WTC11 (cell line): Measurements from ENCODE around the gene MOB2. TPM values are rescaled to one million over a fixed set of nuclear protein-coding genes. Genes with fewer than 3 reads are reported as not detected.

ENCODE experiments used
- ATAC-seq: fragments of 200-7000 bp; cut with Tn5 transposase; 2 replicates; pipeline ENCODE4 v1.10.0; 2021; ENCODE audit warnings: mild to moderate bottlenecking, moderate library complexity
- CTCF ChIA-PET: fragments of 300-600 bp; sonication (Branson Sonifier 250); formaldehyde crosslinking; loops from one replicate; lab custom pipeline; 2021; ENCODE audit warnings: antibody characterized with exemption; lab: Charles Lee
- POLR2A ChIA-PET: fragments of 350-600 bp; sonication (Branson Sonifier 250); formaldehyde crosslinking; loops from one replicate; lab custom pipeline; 2021; ENCODE audit warnings: antibody characterized with exemption; lab: Charles Lee
- DNase-seq: peaks from one replicate; pipeline ENCODE4 v3.0.0; 2021; ENCODE audit warnings: low spot score
- H3K27ac Mint-ChIP-seq: 2 replicates; pipeline ENCODE4 v1.8.0; 2021; ENCODE audit warnings: mixed read lengths
- H3K27me3 Mint-ChIP-seq: 2 replicates; pipeline ENCODE4 v1.8.0; 2021; ENCODE audit warnings: low read depth, mild to moderate bottlenecking, moderate library complexity, mixed read lengths
- H3K36me3 Mint-ChIP-seq: 2 replicates; pipeline ENCODE4 v1.8.0; 2021; ENCODE audit warnings: mixed read lengths
- H3K4me1 Mint-ChIP-seq: 2 replicates; pipeline ENCODE4 v1.8.0; 2022; ENCODE audit warnings: mixed read lengths
- H3K4me3 Mint-ChIP-seq: 2 replicates; pipeline ENCODE4 v1.8.0; 2021; ENCODE audit warnings: mild to moderate bottlenecking, moderate library complexity, mixed read lengths
- H3K9me3 Mint-ChIP-seq: 2 replicates; pipeline ENCODE4 v1.8.0; 2021; ENCODE audit warnings: mixed read lengths
- E2F4 ChIP-seq: sonication (generic); formaldehyde crosslinking; IDR thresholded peaks from 2 replicates; pipeline ENCODE4 v1.8.1; 2022; ENCODE audit warnings: low read depth, mild to moderate bottlenecking, moderate library complexity, missing genetic modification reagents, borderline replicate concordance
- E2F5 ChIP-seq: sonication (generic); formaldehyde crosslinking; IDR thresholded peaks from 2 replicates; pipeline ENCODE4 v1.8.1; 2022; ENCODE audit warnings: mild to moderate bottlenecking, moderate library complexity, missing genetic modification reagents
- FOXJ3 ChIP-seq: sonication (generic); formaldehyde crosslinking; IDR thresholded peaks from 2 replicates; pipeline ENCODE4 v1.9.0; 2021; ENCODE audit warnings: missing genetic modification reagents, mild to moderate bottlenecking, borderline replicate concordance
- GABPB1 ChIP-seq: sonication (generic); formaldehyde crosslinking; IDR thresholded peaks from 2 replicates; pipeline ENCODE4 v1.8.1; 2023; ENCODE audit warnings: mild to moderate bottlenecking, missing genetic modification reagents
- GTF2I ChIP-seq: fragments of 250-450 bp; sonication (Bioruptor Pico); conservative IDR thresholded peaks from 2 replicates; pipeline ENCODE4 v1.4.0; 2021; ENCODE audit warnings: mild to moderate bottlenecking
- HMGA2 ChIP-seq: fragments of 250-450 bp; sonication (Bioruptor Pico); IDR thresholded peaks from 2 replicates; pipeline ENCODE4 v1.4.0; 2021; ENCODE audit warnings: mild to moderate bottlenecking, moderate library complexity
- MXD4 ChIP-seq: fragments of 250-450 bp; sonication (Bioruptor Pico); IDR thresholded peaks from 2 replicates; pipeline ENCODE4 v1.8.0; 2021; ENCODE audit warnings: mild to moderate bottlenecking, moderate library complexity, borderline replicate concordance
- NFE2L1 ChIP-seq: sonication (generic); formaldehyde crosslinking; IDR thresholded peaks from 2 replicates; pipeline ENCODE4 v1.8.1; 2023; ENCODE audit warnings: missing genetic modification reagents
- SOX15 ChIP-seq: fragments of 250-450 bp; sonication (Bioruptor Pico); IDR thresholded peaks from 2 replicates; pipeline ENCODE4 v1.9.0; 2021; ENCODE audit warnings: mild to moderate bottlenecking
- USF2 ChIP-seq: sonication (generic); formaldehyde crosslinking; IDR thresholded peaks from 2 replicates; pipeline ENCODE4 v1.8.1; 2023; ENCODE audit warnings: mild to moderate bottlenecking, missing genetic modification reagents, moderate library complexity
- ZBTB21 ChIP-seq: sonication (generic); formaldehyde crosslinking; IDR thresholded peaks from 2 replicates; pipeline ENCODE4 v1.8.1; 2023; ENCODE audit warnings: mild to moderate bottlenecking, missing genetic modification reagents, borderline replicate concordance
- ZNF317 ChIP-seq: sonication (generic); formaldehyde crosslinking; IDR thresholded peaks from 2 replicates; pipeline ENCODE4 v1.8.1; 2023; ENCODE audit warnings: low read depth, mild to moderate bottlenecking, moderate library complexity, missing genetic modification reagents, borderline replicate concordance
- total RNA-seq: library from RNA; stranded (reverse); gene quantifications from 3 replicates; pipeline ENCODE4 v1.2.3, GENCODE V29; 2021
- TF ChIP-seq, protein P1 (sequence below): sonication (generic); formaldehyde crosslinking; IDR thresholded peaks from 2 replicates; pipeline ENCODE4 v1.8.0; 2022; ENCODE audit warnings: mild to moderate bottlenecking, missing genetic modification reagents
- TF ChIP-seq, protein P2 (sequence below): sonication (generic); formaldehyde crosslinking; IDR thresholded peaks from 2 replicates; pipeline ENCODE4 v1.8.1; 2023; ENCODE audit warnings: mild to moderate bottlenecking, moderate library complexity, missing genetic modification reagents
- TF ChIP-seq, protein P3 (sequence below): sonication (generic); formaldehyde crosslinking; IDR thresholded peaks from 2 replicates; pipeline ENCODE4 v1.8.1; 2022; ENCODE audit warnings: mild to moderate bottlenecking, missing genetic modification reagents, moderate library complexity, borderline replicate concordance
- TF ChIP-seq, protein P4 (sequence below): sonication (generic); formaldehyde crosslinking; IDR thresholded peaks from 2 replicates; pipeline ENCODE4 v1.8.1; 2022; ENCODE audit warnings: missing genetic modification reagents, borderline replicate concordance
- TF ChIP-seq, protein P5 (sequence below): sonication (generic); formaldehyde crosslinking; IDR thresholded peaks from 2 replicates; pipeline ENCODE4 v1.8.0; 2023; ENCODE audit warnings: mild to moderate bottlenecking, missing genetic modification reagents

Gene MOB2
- total RNA-seq, 1 experiment from 2014 or later, result 21.7 TPM

GRCh38 chr11:1488575-1489180 lies 2.1 kb upstream of the MOB2 start:
- POLR2A ChIA-PET, result no interaction called here
- ATAC-seq, result no peak
- no peak for DNase-seq
- H3K36me3 Mint-ChIP-seq, result no peaks in the 10 kb centered on the region
- no peaks in the 10 kb centered on the region for H3K9me3 Mint-ChIP-seq
- CTCF ChIA-PET, result interaction anchor here (1.1 kb wide), 1 partner anchor 17 kb away, joined by 4 read pairs; no protein-coding TSS in a partner anchor
- H3K27ac Mint-ChIP-seq, result no peak overlapping the region
- H3K27me3 Mint-ChIP-seq, result no peaks in the 10 kb centered on the region
- H3K4me3 Mint-ChIP-seq, result no peak overlapping the region
- H3K4me1 Mint-ChIP-seq, result 0 out of 2 replicates have a peak, but pooled peaks cover 2% of the 10 kb centered on the region
- TF ChIP-seq, protein P1, sequence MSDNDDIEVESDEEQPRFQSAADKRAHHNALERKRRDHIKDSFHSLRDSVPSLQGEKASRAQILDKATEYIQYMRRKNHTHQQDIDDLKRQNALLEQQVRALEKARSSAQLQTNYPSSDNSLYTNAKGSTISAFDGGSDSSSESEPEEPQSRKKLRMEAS (CRISPR knock-in tag), result no peak
- TF ChIP-seq ZBTB21 (CRISPR knock-in tag), result no peak
- TF ChIP-seq GTF2I (CRISPR knock-in tag), result no peak
- TF ChIP-seq MXD4 (CRISPR knock-in tag), result no peak
- TF ChIP-seq E2F4 (CRISPR knock-in tag), result no peak
- TF ChIP-seq ZNF317, result no peak
- TF ChIP-seq, protein P2, sequence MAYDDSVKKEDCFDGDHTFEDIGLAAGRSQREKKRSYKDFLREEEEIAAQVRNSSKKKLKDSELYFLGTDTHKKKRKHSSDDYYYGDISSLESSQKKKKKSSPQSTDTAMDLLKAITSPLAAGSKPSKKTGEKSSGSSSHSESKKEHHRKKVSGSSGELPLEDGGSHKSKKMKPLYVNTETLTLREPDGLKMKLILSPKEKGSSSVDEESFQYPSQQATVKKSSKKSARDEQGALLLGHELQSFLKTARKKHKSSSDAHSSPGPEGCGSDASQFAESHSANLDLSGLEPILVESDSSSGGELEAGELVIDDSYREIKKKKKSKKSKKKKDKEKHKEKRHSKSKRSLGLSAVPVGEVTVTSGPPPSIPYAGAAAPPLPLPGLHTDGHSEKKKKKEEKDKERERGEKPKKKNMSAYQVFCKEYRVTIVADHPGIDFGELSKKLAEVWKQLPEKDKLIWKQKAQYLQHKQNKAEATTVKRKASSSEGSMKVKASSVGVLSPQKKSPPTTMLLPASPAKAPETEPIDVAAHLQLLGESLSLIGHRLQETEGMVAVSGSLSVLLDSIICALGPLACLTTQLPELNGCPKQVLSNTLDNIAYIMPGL (CRISPR knock-in tag), result no peak
- TF ChIP-seq, protein P3, sequence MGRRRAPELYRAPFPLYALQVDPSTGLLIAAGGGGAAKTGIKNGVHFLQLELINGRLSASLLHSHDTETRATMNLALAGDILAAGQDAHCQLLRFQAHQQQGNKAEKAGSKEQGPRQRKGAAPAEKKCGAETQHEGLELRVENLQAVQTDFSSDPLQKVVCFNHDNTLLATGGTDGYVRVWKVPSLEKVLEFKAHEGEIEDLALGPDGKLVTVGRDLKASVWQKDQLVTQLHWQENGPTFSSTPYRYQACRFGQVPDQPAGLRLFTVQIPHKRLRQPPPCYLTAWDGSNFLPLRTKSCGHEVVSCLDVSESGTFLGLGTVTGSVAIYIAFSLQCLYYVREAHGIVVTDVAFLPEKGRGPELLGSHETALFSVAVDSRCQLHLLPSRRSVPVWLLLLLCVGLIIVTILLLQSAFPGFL (CRISPR knock-in tag), result no peak
- TF ChIP-seq, protein P4, sequence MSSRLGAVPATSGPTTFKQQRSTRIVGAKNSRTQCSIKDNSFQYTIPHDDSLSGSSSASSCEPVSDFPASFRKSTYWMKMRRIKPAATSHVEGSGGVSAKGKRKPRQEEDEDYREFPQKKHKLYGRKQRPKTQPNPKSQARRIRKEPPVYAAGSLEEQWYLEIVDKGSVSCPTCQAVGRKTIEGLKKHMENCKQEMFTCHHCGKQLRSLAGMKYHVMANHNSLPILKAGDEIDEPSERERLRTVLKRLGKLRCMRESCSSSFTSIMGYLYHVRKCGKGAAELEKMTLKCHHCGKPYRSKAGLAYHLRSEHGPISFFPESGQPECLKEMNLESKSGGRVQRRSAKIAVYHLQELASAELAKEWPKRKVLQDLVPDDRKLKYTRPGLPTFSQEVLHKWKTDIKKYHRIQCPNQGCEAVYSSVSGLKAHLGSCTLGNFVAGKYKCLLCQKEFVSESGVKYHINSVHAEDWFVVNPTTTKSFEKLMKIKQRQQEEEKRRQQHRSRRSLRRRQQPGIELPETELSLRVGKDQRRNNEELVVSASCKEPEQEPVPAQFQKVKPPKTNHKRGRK (CRISPR knock-in tag), result no peak
- TF ChIP-seq E2F5 (CRISPR knock-in tag), result no peak
- TF ChIP-seq SOX15 (CRISPR knock-in tag), result no peak
- TF ChIP-seq FOXJ3 (CRISPR knock-in tag), result no peak
- TF ChIP-seq, protein P5, sequence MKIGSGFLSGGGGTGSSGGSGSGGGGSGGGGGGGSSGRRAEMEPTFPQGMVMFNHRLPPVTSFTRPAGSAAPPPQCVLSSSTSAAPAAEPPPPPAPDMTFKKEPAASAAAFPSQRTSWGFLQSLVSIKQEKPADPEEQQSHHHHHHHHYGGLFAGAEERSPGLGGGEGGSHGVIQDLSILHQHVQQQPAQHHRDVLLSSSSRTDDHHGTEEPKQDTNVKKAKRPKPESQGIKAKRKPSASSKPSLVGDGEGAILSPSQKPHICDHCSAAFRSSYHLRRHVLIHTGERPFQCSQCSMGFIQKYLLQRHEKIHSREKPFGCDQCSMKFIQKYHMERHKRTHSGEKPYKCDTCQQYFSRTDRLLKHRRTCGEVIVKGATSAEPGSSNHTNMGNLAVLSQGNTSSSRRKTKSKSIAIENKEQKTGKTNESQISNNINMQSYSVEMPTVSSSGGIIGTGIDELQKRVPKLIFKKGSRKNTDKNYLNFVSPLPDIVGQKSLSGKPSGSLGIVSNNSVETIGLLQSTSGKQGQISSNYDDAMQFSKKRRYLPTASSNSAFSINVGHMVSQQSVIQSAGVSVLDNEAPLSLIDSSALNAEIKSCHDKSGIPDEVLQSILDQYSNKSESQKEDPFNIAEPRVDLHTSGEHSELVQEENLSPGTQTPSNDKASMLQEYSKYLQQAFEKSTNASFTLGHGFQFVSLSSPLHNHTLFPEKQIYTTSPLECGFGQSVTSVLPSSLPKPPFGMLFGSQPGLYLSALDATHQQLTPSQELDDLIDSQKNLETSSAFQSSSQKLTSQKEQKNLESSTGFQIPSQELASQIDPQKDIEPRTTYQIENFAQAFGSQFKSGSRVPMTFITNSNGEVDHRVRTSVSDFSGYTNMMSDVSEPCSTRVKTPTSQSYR (CRISPR knock-in tag), result no peak
- no peak for TF ChIP-seq HMGA2
- TF ChIP-seq NFE2L1 (CRISPR knock-in tag), result no peak
- TF ChIP-seq USF2 (CRISPR knock-in tag), result no peak
- no peak for TF ChIP-seq GABPB1 (CRISPR knock-in tag)
- TF ChIP-seq, all 79 proteins: peak for 0
